Rectal smooth muscle tissue (tissue), 1 donor: ENCODE results near the gene GNRH2.
"Not testable (repeated sequence)": the region's sequence is repeated elsewhere in the genome, so short reads cannot be mapped to it uniquely, and the experiment has no call there.

Experiments
- H3K27ac ChIP-seq: one replicate; pipeline ENCODE4 v1.7.0; 2013; ENCODE audit warnings: low read depth, low read length, inconsistent platforms
- H3K27me3 ChIP-seq: one replicate; pipeline ENCODE4 v1.7.0; 2013; ENCODE audit warnings: low read length; ENCODE audit not compliant: control insufficient read depth, insufficient read depth
- H3K36me3 ChIP-seq: one replicate; pipeline ENCODE4 v1.7.0; 2013; ENCODE audit warnings: low read length; ENCODE audit not compliant: control insufficient read depth, insufficient read depth
- H3K4me1 ChIP-seq: one replicate; pipeline ENCODE4 v1.7.0; 2013; ENCODE audit warnings: low read length; ENCODE audit not compliant: control insufficient read depth, insufficient read depth
- H3K4me3 ChIP-seq: one replicate; pipeline ENCODE4 v1.7.0; 2013; ENCODE audit warnings: low read length
- H3K9ac ChIP-seq: one replicate; pipeline ENCODE4 v1.7.0; 2013; ENCODE audit warnings: low read length

Gene GNRH2

DNA sequence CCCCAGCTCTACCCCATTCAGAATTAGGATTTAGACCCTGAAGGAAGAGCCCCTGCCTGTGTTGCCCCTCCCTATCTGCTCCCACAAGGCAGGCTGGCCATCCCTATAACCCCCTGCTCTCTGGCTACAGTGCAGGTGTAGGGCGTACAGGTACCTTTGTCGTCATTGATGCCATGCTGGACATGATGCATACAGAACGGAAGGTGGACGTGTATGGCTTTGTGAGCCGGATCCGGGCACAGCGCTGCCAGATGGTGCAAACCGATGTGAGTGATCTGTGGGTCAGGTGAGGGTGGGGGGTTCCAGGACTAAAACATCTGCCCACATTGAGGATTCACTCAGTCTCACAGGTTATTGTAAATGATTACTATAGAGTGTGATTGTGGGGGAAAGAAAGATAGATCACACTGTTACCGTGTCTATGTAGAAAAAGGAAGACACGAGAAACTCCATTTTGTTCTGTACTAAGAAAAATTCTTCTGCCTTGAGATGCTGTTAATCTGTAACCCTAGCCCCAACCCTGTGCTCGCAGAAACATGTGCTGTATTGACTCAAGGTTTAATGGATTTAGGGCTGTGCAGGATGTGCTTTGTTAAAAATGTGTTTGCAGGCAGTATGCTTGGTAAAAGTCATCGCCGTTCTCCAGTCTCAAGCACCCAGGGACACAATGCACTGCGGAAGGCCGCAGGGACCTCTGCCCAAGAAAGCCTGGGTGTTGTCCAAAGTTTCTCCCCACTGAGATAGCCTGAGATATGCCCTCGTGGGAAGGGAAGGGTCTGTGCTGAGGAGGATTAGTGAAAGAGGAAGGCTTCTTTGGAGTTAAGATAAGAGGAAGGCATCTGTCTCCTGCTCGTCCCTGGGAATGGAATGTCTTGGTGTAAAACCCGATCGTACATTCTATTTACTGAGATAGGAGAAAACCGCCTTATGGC is 20.6 kb upstream of the GNRH2 start:
- H3K4me3 ChIP-seq, H3K27ac ChIP-seq, H3K9ac ChIP-seq, H3K4me1 ChIP-seq, H3K27me3 ChIP-seq: not testable (repeated sequence)
- peaks cover 45% of the 10 kb centered on the region for H3K36me3 ChIP-seq

DNA sequence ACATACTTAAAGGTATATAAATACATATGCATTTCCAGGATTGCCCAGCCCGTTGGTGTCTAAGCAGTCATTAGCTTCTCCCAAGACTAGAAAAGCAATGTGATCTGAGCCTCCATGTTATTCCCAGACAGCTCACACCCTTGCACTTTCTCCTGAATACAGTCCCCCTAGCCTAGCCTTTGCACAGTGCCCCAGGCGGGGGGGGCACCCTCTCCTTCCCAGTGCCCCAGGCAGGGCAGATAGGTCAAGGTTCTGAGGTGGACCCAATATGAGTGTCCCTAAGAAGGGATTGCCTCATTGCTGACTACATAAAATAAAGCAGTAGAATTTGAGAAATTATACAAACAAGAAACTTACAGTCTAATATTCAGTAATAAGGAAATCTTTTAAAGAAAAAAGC is 15.4 kb upstream of the GNRH2 start:
- Histone ChIP-seq H3K27me3 (no peaks in the 10 kb centered on the region), H3K4me3 (no peak overlapping the region), H3K27ac (no peak overlapping the region), H3K36me3 (peaks cover 33% of the 10 kb centered on the region), H3K4me1 (no peaks in the 10 kb centered on the region), H3K9ac (no peak overlapping the region)

DNA sequence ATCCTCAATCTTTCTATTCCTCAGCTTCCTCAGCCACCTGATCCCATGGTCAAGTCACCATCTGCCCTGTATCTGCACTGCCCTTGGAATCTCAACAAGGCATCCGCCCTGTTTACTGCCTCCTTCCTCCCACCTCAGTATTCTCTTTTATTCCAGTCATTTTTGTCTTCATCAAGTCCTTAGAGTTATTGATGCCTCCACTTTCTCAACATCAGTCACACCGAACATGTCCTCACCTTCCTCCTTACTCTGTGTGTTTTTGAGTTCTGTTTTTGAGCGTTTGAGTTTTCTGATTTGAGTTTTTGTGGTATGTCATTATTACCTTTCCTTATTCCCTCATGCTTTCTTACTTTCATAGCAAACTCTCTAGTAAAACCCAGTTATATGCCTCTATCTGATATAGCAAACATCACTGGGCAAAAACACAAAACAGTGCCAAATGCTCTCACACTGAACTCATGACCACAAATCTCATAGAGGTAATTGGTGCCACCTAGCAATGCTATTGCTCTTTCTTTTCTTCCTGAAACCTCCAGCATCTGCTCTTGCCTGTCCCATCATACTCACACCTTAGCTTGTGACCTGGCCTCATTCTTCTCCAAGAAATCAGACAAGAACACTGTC is 11.8 kb upstream of the GNRH2 start:
- H3K36me3 ChIP-seq = peaks cover 34% of the 10 kb centered on the region
- no peak overlapping the region for H3K4me3 ChIP-seq
- no peak overlapping the region for H3K9ac ChIP-seq
- H3K27me3 ChIP-seq = no peaks in the 10 kb centered on the region
- H3K4me1 ChIP-seq = no peaks in the 10 kb centered on the region
- no peak overlapping the region for H3K27ac ChIP-seq

DNA sequence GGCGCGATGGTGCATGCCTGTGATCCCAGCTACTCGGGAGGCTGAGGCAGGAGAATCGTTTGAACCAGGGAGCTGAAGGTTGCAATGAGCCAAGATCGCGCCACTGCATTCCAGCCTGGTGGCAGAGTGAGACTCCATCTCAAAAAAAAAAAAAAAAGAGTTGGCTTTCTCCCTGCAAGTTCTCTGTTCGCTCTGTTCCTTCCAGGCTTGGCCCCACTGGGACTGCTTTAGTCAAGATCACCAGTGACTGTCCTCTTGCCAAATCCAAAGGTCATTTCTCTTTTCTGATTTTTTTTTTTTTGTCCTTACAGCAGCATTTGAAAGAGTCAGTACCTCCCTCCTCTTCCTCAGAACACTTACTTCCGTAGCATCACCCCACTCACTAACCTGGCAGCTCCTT is 10.8 kb upstream of the GNRH2 start:
- peaks cover 33% of the 10 kb centered on the region for H3K36me3 ChIP-seq
- no peaks in the 10 kb centered on the region for H3K27me3 ChIP-seq
- no peak overlapping the region for H3K9ac ChIP-seq
- no peak overlapping the region for H3K27ac ChIP-seq
- no peaks in the 10 kb centered on the region for H3K4me1 ChIP-seq
- no peak overlapping the region for H3K4me3 ChIP-seq

DNA sequence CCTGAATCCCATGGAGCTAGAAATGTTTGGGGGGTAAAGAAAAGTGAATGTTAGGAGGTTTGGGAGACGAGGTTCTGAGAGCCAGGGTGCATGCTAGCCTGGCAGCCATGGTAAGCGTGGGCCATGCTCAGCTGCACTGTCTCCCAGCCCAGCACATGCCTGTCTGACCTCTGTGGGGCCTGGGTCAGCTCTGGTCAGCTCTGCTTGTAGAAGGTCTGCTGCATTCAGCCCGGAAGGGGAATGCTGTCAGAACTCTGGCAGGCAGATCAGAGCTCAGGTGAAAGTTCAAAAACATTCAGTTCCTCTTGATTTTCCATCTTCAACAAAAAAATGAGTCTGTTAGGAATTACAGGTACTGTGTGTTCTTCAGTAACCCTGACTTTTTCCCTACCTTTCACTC is 5.8 kb upstream of the GNRH2 start:
- H3K4me3 ChIP-seq = no peak overlapping the region
- no peak overlapping the region for H3K27ac ChIP-seq
- no peaks in the 10 kb centered on the region for H3K4me1 ChIP-seq
- no peaks in the 10 kb centered on the region for H3K27me3 ChIP-seq
- no peak overlapping the region for H3K9ac ChIP-seq
- peaks cover 42% of the 10 kb centered on the region for H3K36me3 ChIP-seq

DNA sequence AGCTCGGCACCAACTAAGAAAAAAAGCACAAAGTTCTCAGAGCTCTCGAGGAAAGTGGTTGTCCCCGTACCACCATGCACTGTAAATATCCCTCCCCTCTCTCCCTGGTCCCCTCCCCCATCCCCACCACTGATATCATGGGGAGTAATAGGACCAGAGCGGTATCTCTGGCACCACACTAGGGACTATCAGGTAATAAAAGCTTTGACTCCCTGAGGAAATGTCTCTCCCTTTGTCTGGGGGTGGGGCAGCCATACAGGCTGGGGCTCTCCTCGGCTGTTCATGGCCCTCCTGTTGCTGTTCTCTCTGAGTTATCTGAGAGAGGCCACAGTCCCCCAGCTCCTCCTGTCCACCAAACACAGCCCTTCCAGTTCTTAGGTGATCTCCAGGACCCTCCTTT is 5.0 kb upstream of the GNRH2 start:
- Histone ChIP-seq H3K9ac (no peak overlapping the region), H3K4me1 (no peaks in the 10 kb centered on the region), H3K36me3 (peaks cover 42% of the 10 kb centered on the region), H3K27me3 (no peaks in the 10 kb centered on the region), H3K27ac (no peak overlapping the region), H3K4me3 (no peak overlapping the region)

DNA sequence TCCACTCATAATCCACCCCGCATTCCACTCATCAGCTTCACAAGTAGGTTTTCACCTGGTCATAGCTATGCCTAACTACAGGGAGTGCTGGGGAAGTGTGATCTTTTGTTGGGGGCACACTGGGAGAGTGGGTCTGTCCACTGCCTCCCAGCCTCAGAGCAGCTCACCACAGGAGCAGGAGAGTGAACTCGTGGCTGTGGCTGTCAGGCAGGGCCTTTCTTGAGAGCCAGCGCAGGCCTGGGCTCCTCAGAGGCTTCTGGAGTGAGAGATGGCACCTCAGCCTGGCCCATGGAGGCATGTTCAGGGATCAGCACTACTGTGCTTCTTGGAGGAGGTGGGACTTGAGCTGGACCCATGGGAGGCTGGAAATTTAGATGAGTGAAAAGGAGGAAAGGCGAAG is 4.0 kb upstream of the GNRH2 start:
- Histone ChIP-seq H3K9ac (no peak overlapping the region), H3K27me3 (no peaks in the 10 kb centered on the region), H3K4me1 (no peaks in the 10 kb centered on the region), H3K27ac (no peak overlapping the region), H3K36me3 (peaks cover 42% of the 10 kb centered on the region), H3K4me3 (no peak overlapping the region)

DNA sequence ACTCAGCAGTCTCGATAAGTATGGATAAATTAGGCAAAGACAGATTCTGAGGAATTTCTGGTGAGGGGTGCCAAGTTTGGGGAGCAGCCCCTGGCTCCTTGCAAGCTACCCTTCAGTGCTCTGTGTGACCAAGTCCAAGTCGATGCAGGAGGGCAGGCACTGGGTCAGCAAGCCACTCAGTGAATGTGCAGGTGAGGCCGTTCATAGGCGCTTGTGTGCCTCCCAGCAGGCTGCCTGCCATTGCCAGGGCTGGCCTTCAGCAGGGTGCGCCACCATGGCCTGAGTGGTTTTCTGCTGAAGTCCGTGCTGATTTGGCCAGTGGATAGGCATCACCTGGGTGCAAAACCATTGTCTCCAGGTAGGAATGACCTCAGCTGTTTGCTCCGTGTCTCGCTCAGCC is 3.3 kb upstream of the GNRH2 start:
- Histone ChIP-seq H3K4me1 (peaks cover 2% of the 10 kb centered on the region), H3K27me3 (no peaks in the 10 kb centered on the region), H3K27ac (no peak overlapping the region), H3K9ac (no peak overlapping the region), H3K4me3 (no peak overlapping the region), H3K36me3 (peaks cover 38% of the 10 kb centered on the region)

DNA sequence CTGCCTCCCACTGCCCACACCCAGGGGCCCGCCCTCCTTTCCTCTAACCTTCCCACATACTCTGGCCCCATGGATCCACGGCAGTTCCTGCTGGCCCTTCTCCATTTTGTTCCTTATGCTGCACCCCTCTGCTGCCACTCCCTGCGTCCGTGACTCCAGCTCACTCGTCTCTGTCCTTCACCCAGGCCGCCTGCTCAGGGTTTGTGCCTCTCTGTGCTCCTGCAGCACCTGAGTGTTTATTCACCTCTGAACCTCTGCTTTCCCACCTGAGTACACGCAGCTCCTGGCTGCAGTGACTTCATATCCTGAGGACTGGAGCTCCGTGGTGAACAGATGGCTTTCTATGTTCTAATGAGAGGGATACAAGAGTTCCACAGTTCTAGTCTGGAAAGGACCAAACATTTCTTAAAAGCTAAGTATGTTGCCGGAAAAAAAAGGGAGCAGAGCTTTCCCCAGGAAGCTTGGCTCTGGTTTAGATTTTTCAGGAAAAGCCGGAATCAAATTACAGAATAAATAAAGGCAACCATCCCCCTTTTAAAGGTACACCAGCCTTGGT is 1.5 kb upstream of the GNRH2 start:
- Histone ChIP-seq H3K27ac (no peak overlapping the region), H3K27me3 (no peaks in the 10 kb centered on the region), H3K36me3 (peaks cover 21% of the 10 kb centered on the region), H3K9ac (no peak overlapping the region), H3K4me3 (no peak overlapping the region), H3K4me1 (peaks cover 6% of the 10 kb centered on the region)

DNA sequence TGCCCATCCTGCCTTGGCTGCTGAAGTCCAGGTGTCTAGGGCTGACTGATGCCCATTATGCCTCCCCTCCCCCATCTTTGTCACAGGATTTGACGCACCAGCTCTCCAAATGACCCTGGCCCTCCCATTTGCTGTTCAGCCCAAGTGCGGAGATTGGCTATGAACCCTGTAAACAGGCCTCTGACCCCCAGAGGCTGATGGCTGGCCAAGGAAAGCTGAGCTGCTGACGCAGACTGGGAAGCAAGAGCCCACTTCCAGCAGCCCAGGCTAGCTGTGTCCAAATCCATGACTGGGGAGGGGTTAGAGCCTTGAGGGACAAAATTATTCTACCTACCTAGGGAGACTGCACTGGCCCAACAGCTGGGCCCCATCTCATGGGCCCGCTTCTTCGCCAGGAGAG is 797 bp upstream of the GNRH2 start:
- no peak overlapping the region for H3K27ac ChIP-seq
- H3K4me1 ChIP-seq = peaks cover 7% of the 10 kb centered on the region
- no peaks in the 10 kb centered on the region for H3K27me3 ChIP-seq
- no peak overlapping the region for H3K9ac ChIP-seq
- no peak overlapping the region for H3K4me3 ChIP-seq
- peaks cover 17% of the 10 kb centered on the region for H3K36me3 ChIP-seq

DNA sequence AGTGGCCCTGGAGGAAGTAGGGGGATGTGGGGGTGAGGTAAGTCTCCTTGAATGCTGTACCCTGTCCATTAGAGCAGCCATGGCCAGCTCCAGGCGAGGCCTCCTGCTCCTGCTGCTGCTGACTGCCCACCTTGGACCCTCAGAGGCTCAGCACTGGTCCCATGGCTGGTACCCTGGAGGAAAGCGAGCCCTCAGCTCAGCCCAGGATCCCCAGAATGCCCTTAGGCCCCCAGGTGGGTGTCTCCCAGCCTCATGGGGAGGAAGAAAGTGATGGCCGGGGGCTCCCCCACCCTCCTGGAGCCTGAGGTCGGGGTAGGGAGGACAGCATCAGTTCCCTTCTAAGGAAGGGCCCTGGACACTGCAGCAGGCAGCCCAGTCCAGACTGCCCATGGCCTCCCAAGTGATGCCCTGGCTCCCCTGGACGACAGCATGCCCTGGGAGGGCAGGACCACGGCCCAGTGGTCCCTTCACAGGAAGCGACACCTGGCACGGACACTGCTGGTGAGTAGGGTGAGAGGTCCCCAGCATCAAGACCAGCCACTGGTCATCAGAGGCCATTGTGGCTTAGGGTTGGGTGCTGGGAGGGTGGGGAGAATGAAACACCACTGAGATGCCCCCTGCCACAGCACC is 1.0 kb downstream of the GNRH2 start:
- Histone ChIP-seq H3K4me1 (peaks cover 7% of the 10 kb centered on the region), H3K4me3 (no peak overlapping the region), H3K36me3 (peaks cover 20% of the 10 kb centered on the region), H3K27me3 (no peaks in the 10 kb centered on the region), H3K27ac (no peak overlapping the region), H3K9ac (no peak overlapping the region)

DNA sequence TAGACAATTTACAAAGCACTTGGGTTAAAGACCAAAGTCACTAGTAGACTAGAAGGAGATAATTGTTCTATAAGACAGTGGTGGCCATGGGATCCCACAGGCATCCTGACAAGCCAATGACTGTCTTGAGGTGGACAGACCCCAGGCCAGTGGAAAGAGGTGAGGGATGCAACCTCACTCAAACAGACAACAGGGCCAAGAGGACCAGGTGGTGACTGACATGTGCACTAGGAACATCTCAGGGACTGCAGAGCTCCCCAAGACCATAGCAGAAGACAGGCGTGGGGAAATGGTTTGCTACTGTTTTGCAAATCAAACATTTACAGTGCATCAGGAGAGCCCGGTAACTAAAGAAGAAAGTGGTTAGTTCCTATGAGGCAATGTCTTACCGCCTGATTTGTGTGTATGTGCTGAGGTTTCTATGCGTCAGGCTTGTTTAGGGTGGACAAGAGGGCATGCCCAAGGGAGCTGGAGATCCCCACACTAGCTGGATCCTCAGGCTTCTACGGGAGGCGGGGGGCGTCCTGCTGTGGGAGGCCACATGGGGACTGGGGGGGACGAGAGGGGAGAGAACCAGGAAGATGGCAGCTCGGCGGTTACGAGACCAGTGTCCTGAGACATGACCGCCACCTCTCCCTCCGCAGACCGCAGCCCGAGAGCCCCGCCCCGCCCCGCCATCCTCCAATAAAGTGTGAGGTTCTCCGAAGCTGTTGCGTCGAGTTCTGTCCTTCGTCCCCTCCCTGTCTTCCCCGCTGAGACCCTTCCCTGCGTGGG is 1.8 kb downstream of the GNRH2 start:
- peak overlapping the region; percentile 53 for H3K9ac ChIP-seq
- H3K4me3 ChIP-seq = peak overlapping the region; percentile 73
- H3K36me3 ChIP-seq = peaks cover 19% of the 10 kb centered on the region
- no peaks in the 10 kb centered on the region for H3K27me3 ChIP-seq
- H3K27ac ChIP-seq = peak overlapping the region; percentile 93
- peaks cover 7% of the 10 kb centered on the region for H3K4me1 ChIP-seq
